CD4-positive, alpha-beta T cell treated with Interleukin-21 for 1 hour (primary cell): ENCODE results near the gene ENSA.

Source experiments
- DNase-seq: peaks from one replicate; pipeline ENCODE4 v3.0.0-alpha.2; 2020

Gene ENSA

GRCh38 chr1:150579945-150580642 is 49.3 kb downstream of the ENSA start:
- DNase-seq = no peak

GRCh38 chr1:150579110-150579944 is 50.1 kb downstream of the ENSA start, which contains the start of gene MCL1:
MCL1 (minus strand) TSS chr1:150579610; CDS start chr1:150579530, 80 bp downstream.
- peak; percentile 96 for DNase-seq

- peak; percentile 67 for DNase-seq
These were observed 50.9 kb downstream of the ENSA start for GRCh38 chr1:150578272-150579109.

- peak; percentile 65 for DNase-seq
These were observed 51.7 kb downstream of the ENSA start for GRCh38 chr1:150577557-150578271.

- peak; percentile 43 for DNase-seq
These were observed 52.4 kb downstream of the ENSA start for GRCh38 chr1:150576794-150577556.

- DNase-seq = peak; percentile 25
These were observed 53.1 kb downstream of the ENSA start for GRCh38 chr1:150576367-150576711.

GRCh38 chr1:150575518-150576366 is 53.7 kb downstream of the ENSA start:
- DNase-seq = peak; percentile 36

- peak; percentile 30 for DNase-seq
These were observed 54.3 kb downstream of the ENSA start for GRCh38 chr1:150575072-150575489.

- peak; percentile 41 for DNase-seq
These were observed 54.9 kb downstream of the ENSA start for GRCh38 chr1:150574260-150575071.

- DNase-seq = peak; percentile 46
These were observed 55.8 kb downstream of the ENSA start for GRCh38 chr1:150573648-150574071.

GRCh38 chr1:150572918-150573647 is 56.3 kb downstream of the ENSA start:
- DNase-seq = peak; percentile 57
